HG03060 (cell line): Measurements from ENCODE around the gene SFMBT2.

Experiments
- ATAC-seq: cut with Tn5 transposase; IDR thresholded peaks from one replicate; pipeline ENCODE4 v1.9.1; 2021; ENCODE audit warnings: low read depth, moderate number of reproducible peaks; ENCODE audit not compliant: unreplicated experiment

The SFMBT2 gene

GRCh38 chr10:7117806-7118674 is 292.8 kb downstream of the SFMBT2 start:
- ATAC-seq: no peak

DNA sequence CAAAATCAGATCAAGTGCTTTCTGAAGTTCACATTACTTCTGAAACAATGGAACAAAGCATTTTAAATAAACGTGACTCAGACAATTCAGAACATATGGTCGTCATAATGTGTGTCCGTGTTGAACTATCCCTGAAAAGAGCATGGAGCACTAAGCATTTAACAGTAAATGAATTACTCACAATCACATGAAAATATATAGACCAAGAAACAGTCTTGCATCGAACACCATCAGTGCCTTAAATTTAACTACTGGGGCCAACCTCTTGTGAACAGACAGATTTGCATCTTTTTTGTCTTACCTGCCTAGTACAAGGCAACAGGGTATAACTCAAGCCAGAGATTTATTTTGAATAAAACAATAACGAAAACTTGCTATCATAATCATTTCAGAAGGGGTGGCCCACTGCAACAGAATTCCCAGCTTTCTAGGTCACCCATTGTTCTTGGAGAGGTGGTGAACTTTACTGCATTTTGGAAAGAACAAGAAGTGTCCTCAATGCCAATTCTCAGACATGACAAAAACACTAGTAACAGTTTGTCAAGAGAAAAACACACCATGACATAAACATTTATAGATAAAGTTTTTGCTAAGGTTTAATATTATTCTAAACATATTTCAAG is 293.5 kb downstream of the SFMBT2 start:
- ATAC-seq: no peak

- no peak for ATAC-seq
These were observed 299.3 kb downstream of the SFMBT2 start for GRCh38 chr10:7111561-7111960.

- no peak for ATAC-seq
These were observed 299.7 kb downstream of the SFMBT2 start for GRCh38 chr10:7111089-7111488.
